T-helper 2 cell (primary cell): Measurements from ENCODE around the gene CCDC28A.

Source experiments
- DNase-seq, 5 experiments: peaks; one replicate each; pipeline versions ENCODE4 v3.0.0 to v3.0.0-alpha.2; 2012 to 2022

The CCDC28A gene

DNA sequence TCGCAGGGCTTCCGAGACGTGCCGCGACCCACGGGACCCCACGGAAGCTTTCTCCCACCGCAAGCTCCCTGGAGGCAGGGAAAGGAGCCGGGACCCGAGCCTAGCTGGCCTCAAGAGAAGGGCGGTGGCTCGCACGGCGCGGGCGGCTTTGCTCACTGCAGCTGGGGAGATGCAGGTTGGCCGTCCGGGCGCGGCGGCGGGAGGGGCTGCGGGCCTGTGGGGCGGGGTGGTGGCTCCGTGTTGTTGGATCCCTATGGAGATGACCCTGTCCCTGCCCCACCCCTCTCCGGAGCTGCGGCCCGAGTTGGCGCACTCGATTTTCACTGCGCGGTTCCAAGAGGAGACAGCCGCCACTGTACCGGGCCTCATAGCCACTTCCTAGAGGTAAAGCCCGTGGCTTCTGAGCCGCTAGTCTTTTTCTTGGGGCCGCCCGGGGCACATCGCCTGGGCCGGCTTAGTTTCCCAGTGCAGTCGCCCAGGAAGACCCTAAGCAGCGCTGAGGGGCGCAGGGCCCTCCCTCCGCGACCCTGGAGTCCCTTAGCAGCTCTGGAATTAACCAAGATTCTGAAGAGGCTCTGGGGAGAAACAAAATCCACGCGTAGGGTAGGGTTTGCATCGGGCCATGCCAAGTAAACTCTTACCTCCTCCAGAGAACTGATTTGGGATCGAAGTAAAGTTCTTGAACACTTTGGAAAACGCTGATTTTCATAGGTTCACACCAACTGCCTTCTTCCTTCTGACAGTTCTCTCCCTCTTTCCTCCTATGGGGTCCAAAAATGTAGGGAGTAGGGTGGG, 22.4 kb downstream of the CCDC28A start, which contains the start of gene ECT2L:
Gene ECT2L, plus strand, starts transcription at position 279 of the 795 bp plus-strand sequence. CDS start 17,188 bp downstream, outside the sequence.
- no peak for DNase-seq

DNA sequence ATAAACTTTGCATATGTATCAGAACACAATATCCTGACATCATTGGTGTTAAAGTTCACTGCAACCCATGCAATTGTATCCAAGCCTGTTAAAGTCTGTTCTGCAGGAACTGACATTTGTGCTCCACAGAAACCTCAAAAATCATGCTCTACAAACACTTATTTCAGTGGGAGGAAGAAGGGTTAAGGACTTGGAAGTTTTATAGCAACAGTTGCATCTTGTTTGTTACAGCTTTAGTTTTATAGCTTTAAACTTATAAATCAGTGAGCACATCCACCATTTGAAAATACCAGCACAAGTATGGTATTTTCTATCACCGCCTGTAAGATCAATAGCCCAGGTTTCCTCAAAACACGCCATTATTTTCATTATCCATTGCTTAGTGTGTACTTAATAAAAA, 23.2 kb downstream of the CCDC28A start:
- DNase-seq, result no peak

DNA sequence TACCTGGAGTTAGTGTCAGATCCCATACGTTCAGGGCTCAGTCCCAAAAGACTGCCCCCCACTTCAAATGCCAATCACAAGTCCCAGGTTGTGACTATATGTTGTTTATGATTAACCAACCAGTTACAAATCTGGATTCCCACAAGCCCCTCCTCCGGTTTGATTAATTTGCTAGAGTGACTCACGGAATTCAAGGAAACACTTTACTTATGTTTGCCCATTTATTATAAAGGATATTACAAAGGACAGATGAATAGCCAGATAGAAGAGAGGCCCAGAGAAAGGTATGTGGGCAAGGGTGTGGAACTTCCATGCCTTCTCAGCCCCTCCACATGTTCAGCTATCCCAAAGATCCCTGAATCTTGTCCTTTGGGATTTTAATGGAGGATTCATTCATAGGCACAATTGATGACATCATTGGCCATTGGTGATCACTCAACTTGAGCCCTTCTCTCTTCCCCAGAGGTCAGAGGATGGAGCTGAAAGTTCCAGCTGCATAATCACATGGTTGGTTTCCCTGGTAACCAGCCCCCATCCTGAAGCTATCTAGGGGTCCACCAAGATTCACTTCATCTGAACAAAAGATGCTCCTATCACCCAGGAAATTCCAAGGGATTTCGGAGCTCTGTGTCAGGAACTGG, 24.4 kb downstream of the CCDC28A start:
- no peak for DNase-seq

DNA sequence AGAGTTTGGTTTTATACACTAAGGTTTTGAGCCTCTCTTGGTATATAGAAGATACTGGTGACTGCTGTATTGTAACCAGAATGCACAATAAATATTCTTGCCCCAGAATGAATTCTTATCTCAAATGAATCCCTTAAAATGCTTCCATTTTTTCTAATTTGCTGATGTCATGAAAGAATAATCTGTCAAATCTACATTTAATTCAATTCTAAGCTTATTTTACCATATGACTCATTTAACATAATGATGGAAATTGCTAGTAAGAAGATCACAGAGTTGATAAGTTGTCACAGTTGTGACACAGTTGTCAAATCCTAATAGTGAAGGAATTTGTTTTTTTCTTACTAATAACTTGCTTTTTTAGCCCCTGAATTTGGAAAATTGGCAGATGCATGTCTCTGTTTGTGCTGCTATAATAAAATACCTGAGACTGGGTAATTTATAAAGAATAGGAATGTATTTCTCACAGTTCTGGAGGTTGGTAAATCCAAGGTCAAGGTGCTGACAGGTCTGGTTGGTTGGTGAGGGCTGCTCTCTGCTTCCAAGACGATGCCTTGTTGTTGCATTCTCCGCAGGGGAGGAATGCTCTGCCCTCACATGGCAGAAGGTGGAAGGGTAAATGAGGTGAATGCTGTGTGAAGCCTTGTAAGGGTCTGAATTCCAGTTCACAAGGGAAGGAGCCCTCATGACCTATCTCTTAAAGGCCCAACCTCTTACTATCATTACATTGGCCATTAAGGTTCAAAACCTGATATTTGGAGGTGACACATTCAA, 27.0 kb downstream of the CCDC28A start:
- DNase-seq, result peak in 1 of 5 experiments; percentile 26

DNA sequence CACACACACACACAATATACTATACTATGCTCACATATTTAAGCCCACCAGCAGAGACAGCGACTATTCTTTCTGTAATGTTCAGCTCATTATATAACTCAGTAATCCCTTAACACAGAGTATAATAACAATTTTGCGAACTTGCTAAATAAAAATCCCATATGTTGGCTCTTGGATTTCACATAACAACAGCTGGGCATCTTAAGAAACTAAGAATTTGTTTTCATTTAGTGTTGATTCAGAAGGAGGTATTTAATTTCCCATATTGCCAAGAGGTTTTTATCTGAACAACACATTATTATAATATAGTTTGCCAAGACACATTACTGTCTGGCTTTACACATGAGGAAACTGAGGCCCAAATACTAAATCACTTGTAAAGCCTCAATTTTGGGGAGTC, 29.8 kb downstream of the CCDC28A start:
- no peak for DNase-seq

DNA sequence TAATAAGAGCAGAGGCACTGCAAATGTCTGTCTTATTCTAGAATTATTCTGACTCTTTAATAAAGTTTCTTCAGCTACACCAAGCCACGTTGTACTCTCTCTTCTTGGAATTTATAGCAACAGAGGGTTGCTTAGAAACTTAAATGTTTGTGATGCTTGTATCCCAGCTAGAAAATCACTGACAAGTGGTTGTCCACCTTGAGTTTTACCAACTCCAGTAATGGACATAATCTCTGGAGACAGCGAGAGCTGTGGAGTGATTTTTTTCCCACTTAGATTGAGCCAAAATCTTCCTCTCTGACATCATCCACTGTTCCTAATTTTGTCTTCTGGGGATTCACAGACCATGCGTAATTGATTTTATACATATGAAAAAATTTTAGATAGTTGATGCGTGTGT, 30.3 kb downstream of the CCDC28A start:
- DNase-seq, result no peak

DNA sequence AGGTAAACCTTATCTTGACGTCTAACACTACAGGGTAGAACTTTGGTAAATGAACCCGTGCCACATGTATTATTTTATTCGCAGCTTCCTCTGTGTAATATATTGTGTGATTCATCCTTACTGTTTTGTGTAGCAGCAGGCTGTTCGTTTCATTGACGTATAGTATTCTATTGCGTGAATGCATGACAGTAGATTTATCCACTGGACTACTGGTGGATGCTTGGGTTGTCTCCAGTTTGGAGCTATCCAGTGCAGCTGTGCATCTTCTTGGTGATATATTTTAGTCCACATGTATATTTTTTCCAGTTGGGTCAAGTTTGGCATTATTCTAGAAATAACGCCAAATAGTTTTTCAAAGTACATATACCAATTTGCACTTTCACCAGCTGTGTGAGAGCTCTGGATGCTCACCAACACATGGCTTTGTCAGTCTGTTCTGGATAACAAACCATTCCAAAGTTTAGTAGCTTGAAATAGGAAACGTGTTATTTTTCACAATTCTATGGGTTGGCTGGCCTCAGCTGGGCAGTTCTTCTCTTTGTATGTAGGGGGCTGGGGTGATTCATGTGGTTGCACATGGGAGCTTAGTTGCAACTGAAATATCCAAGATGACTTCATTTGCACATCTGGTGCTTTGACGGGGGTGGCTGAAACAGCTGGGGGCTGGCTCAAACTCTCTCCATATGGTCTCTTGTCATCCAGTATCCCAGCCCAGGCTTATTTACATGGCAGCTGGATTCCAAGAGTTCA, 31.6 kb downstream of the CCDC28A start:
- DNase-seq, result no peak

DNA sequence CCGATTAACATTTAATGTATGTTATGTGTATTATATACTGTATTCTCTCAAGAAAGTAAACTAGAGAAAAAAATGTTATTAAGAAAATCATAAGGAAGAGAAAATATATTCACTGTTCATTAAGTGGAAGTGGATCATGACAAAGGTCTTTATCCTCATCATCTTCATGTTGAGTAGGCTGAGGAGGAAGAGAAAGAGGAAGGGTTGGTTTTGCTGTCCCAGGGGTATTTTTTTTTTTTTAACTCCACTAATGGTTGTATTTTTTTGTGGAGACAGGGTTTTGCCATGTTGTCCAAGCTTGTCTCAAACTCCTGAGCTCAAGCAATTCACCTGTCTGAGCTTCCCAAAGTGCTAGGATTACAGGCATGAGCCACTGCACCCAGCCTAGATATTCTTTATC, 33.3 kb downstream of the CCDC28A start:
- DNase-seq, result no peak

DNA sequence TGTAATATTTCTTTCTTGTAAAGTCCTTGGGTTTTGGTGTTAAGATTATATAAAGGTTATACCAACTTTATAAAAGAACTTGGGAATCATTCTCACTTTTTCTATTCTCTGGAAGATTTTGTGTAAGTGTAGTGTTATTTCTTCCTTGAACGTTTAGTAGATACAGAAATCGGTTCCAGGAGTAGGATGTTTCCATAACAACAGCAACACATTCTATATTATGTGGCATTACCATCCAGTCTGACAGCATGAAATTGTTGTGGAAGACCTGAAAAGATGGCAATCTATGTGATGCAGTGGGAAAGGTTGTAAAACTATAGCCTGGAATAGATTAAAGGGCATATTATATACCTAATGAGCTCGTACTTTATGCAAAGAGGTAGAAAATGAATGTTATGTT, 36.1 kb downstream of the CCDC28A start:
- no peak for DNase-seq

DNA sequence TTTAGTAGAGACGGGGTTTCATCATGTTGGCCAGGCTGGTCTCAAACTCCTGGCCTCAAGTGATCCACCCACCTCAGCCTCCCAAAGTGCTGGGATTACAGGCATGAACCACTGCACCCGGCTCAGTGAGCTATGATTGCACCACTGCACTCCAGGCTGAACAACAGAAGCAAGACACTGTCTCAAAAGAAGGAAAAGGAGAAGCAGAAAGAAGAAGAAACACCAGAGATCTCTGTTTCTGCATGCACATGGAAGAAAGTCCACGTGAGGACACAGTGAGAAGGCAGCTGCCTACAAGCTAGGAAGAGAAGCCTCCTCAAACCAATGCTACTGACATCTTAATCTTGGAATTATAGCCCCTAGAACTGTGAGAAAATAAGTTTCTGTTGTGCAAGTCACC, 38.3 kb downstream of the CCDC28A start:
- no peak for DNase-seq

DNA sequence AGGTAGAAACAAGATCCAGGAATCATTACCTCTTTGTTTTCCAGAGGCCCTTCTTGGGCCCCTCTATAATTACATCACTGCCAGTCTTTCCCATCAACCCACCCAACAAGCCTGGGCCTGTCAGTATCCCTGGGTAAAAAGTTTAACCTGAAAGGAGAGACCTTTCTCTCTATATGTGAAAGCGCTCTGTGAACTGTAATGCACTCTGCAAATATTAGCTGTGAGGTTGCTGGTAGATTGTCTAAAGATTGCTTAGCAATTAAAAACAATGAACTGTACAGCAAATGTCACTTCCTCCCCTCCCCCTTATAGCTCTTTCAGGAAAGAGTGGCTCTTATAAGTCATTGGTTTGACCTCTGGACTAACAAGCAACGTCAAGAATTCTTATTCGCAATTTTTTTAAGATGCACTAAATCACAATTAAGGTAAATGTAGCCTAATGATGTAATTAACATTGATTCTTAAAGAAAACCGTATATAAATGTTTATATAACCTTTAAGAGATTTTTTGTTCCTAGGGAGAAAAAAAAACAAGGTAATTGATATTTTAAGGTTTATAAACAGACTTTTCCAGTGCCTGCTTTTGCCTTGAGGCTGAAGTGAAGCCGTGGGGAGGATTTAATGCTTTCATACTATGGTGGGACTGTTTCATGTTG, 40.7 kb downstream of the CCDC28A start:
- no peak for DNase-seq

DNA sequence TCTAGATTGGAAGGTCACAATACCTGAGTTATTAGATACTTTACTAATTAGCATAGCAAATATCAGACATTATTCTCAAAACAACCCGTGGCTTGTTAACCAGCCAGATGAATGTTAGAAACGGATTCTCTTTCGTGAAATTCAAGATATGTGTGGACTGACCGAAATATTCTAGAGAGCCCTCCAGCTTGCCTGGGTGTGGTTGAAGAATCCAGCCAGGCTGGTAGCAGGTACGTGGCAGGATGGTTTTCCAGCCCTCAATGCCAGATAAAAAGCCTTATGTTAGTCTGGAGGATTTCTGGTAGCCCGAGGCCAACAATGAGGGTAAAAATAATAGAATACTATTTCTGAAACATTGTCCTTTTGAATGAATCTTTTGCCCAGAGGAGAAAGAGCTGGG, 41.7 kb downstream of the CCDC28A start:
- DNase-seq, result no peak

DNA sequence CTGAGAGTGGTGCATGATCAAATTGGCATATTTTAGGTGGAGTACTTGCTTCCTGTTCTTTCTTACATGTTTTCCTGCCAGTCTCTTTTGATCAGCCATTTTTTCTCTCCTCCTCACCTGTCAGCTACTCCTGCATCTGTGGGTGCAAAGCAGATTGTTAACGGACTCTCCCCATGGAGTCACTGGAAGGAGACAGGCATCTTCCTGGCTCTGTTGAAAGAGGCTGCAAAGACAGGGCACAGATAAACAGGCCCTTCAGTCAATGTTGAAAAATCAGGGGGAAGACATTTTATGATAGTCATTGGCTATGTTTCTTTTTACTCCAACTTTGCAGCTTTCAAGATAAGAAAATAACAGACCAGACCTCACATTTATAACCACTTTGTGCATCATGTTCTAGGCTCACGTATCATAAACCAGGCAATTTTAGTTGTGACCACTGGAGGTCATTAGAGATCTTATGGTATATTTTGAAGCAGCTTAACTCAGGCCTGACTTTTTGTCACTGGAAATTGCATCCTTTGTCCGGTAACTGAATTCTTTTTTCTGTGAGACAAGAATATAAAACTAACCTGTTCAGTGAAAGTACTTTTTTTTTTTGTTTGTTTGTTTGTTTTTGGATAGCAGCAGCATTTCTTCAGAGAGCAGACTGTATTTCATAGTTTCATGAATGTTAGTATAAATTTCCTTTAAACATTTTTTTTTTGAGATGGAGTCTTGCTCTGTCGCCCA, 42.4 kb downstream of the CCDC28A start:
- peak in 2 of 5 experiments; percentile 9 to 74 for DNase-seq

DNA sequence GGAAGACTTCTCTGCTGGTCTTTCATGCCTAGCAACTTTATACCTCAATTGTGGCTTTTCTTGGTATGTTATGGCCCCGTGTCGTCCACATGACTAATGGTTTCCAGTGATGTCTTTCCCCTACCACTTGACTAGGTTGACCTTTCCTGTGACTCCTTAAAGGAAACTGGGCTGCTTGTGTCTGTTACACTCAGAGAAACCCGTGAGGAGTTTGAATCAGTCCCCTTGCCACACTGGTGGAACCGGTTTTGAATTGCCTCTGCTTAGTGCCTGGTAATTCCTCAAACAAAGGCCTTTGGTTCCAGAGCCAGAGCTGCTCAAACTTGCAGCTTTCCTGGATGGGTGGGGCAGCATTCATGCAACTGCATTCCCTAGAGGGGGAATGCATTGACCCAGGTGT, 44.2 kb downstream of the CCDC28A start:
- no peak for DNase-seq

DNA sequence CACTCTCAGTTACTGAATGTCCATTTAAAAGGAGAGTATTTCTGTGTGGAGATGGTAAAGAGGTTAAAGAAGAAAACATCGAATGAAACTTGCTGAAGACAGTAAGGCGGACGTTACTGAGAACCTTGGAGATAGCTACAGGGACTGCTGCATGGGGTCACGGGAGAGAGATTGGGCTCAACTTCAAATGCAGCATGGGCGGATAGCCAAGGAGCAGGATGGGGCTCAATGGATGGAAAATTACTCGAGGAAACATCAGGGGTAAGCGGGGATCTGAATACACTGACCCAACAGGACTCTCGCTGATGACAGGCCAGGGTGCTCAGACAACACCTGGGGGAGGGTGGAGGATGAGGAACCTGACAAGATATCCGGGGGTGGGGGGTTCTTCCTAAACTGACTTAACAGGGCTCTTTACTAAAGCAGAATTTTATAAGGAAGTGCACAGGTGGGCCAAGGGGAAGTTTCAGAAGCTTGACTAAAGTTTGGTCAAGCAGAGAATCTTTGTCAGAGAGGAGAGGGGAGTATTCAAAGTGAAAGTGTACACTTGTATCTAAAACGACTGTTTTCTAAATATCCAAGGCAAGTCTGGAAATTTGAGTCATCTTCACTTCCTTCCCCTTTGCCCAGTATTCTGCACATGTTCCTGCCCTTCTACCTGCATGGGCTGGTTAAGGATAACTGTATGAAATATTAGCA, 45.1 kb downstream of the CCDC28A start:
- peak in 1 of 5 experiments; percentile 39 for DNase-seq

DNA sequence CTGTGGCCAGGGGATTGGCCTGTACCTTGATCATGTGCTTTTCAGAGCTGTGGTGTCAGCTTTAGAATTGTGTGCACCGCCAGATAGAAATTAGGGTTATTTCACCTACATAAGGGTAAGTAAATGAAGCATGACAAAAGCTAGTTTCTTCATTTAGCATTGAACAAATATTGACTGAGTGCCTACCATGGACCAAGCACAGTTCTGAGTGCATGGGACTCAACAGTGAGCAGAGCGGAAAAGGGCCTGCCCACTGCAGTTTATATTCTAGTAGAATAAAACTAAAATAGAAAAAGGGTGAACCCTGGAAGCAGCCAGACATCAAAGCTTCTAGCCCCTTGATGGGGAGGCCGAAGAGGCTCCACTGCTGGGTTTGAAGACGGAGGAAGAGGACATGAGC, 48.0 kb downstream of the CCDC28A start:
- DNase-seq, result no peak

DNA sequence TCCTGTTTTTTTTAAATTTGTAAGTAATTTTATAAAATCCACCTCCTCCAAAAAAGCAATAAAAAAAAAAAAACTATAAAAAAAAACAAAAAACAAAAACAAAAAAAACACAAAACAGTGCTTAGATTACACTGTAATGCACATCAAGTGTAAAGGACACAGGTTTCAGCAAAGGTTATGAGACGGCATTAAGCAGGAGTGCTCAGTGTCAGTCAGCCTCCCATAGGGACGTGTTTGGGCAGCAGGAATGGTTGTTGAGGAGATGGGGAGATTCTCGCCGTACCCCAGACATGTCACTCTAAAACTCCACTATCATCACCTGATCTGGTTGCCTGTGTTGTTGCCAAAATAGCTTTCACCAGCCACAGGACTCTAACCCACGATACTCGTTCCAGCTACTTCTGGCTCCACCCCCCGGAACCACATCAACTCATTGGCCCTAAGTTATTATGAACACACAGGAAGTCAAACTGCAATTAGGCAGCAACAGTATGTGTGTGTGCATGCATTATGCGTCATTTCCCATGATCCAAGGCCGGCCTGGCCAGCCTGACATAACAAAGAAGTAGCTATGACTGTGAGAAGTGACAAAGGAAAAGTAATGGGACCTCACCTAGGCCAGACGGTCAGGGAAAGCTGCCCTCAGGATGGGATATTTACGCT, 51.0 kb downstream of the CCDC28A start:
- peak in 1 of 5 experiments; percentile 76 for DNase-seq

DNA sequence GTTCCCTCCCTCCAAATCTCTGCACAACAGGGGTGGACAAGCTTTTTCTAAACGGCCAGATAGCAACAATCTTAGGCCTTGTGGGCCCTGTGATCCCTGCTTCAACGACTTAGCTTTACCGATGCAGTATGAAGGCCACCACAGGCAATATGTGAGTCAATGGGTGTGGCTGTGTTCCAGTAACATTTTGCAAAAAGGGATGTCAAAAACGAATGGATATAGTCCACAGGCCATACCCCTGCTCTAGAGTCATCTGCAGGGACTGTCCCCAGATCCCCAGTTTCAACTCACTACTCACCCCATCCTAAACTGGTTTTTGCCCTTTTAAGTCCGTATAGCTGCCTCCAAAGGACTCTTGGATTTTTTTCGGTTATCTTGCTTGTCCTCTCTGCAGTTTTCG, 56.7 kb downstream of the CCDC28A start:
- DNase-seq, result no peak

DNA sequence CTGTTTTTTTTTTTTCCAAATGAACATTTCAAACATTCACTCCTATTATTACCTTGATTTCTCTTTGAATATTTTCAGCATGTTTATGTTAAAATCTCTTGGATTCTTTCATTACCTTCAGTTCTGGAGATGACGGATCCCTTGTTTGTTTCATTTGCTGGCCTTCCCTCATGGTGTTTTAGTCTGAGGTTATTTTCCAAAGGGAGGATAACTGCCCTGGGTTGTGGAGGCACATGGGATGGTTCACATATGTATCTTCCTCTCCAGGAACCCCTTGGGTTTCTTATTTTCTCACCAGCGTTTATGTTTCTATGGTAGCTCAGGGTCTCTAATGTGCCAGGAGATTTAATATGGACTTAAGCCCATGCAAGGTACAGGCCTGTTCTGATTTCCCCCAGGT, 58.6 kb downstream of the CCDC28A start:
- no peak for DNase-seq

DNA sequence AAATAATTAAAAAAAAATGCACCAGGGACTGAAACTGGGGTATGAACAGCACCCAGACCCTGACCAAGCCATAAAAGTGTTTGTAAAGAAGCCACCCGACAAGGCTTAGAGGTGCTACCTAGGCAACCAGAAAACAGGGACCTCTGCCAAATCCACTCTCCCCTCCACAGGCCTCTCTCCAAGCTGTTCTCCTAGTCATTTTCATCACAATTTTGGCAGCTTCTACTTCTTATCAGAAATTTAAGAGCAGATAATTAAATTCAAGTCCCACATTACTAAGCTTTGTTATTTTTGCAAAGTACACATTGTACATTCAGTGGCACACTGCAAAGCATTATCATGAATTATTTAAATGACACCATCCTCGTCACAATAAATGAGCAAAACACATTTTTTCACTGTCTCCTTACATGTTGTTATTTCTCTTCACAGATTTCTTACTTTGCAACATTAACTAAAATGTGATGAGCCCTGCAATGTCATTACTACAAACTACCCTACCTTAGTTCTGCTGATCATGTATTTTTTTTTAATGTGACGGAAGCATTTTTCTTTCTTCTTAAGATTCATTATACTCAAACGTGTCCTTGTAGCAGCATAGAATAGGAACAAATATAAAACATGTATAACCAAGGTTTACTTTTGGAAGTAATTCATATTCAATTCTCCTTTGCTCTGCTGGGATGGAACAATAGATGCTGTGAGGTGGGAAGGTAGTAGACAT, 60.4 kb downstream of the CCDC28A start:
- DNase-seq, result no peak
